GM12878 (cell line): ENCODE data around the gene ABHD12B. TPM values are rescaled to one million over a fixed set of nuclear protein-coding genes. Genes with fewer than 3 reads are reported as not detected.

Experiments
- ASH2L ChIP-seq: fragments of 300-600, 200-600 bp; sonication (generic); IDR thresholded peaks from 2 replicates; pipeline ENCODE4 v1.6.1; 2017; ENCODE audit warnings: low read depth, mild to moderate bottlenecking, borderline replicate concordance
- ATF3 ChIP-seq: IDR thresholded peaks from 2 replicates; pipeline ENCODE4 v1.6.1; 2011; ENCODE audit warnings: low read depth, mild to moderate bottlenecking, low read length, moderate library complexity, borderline replicate concordance; ENCODE audit errors: extremely low read depth
- BACH1 ChIP-seq: fragments of 450-650 bp; IDR thresholded peaks from 2 replicates; pipeline ENCODE4 v1.6.1; 2017; ENCODE audit warnings: mild to moderate bottlenecking, borderline replicate concordance
- CBX5 ChIP-seq: sonication (generic); IDR thresholded peaks from 2 replicates; pipeline ENCODE4 v1.6.1; 2016; ENCODE audit warnings: low read depth, moderate library complexity, mild to moderate bottlenecking, inconsistent platforms
- CHD4 ChIP-seq: fragments of 200-600 bp; sonication (generic); IDR thresholded peaks from 2 replicates; pipeline ENCODE4 v1.6.1; 2016; ENCODE audit warnings: mild to moderate bottlenecking
- EED ChIP-seq: sonication (generic); IDR thresholded peaks from 2 replicates; pipeline ENCODE4 v1.6.1; 2016; ENCODE audit warnings: antibody characterized with exemption, low read depth
- EP300 ChIP-seq, 2 experiments: fragments of 150-350 bp in 1 of 2; IDR thresholded peaks; 2 replicates each; pipeline ENCODE4 v1.6.1; 2011 to 2012; ENCODE audit warnings: low read depth in 2 of 2, low read length in 2 of 2, borderline replicate concordance in 1 of 2, improper control_type of control experiment in 1 of 2, inconsistent platforms in 1 of 2; ENCODE audit not compliant: control insufficient read depth in 1 of 2
- IRF5 ChIP-seq: fragments of 450-650 bp; IDR thresholded peaks from 2 replicates; pipeline ENCODE4 v1.6.1; 2017; ENCODE audit warnings: borderline replicate concordance
- JUND ChIP-seq: IDR thresholded peaks from 2 replicates; pipeline ENCODE4 v1.6.1; 2012; ENCODE audit warnings: low read depth, mild to moderate bottlenecking, low read length, improper control_type of control experiment, moderate library complexity
- KDM1A ChIP-seq: fragments of 200-600 bp; sonication (generic); IDR thresholded peaks from 2 replicates; pipeline ENCODE4 v1.6.1; 2016; ENCODE audit warnings: borderline replicate concordance
- NR2C1 ChIP-seq: fragments of 450-650 bp; IDR thresholded peaks from 2 replicates; pipeline ENCODE4 v1.6.1; 2017; ENCODE audit warnings: antibody characterized with exemption, mild to moderate bottlenecking, moderate library complexity
- RAD21 ChIP-seq: IDR thresholded peaks from 2 replicates; pipeline ENCODE4 v1.6.1; 2011; ENCODE audit warnings: mild to moderate bottlenecking, low read depth, low read length, moderate library complexity; ENCODE audit not compliant: insufficient read depth
- RCOR1 ChIP-seq: conservative IDR thresholded peaks from 2 replicates; pipeline ENCODE4 v1.6.1; 2012; ENCODE audit warnings: low read depth, low read length, improper control_type of control experiment
- REST ChIP-seq: IDR thresholded peaks from 2 replicates; pipeline ENCODE4 v1.6.1; 2012; ENCODE audit warnings: mild to moderate bottlenecking, low read depth, low read length
- RUNX3 ChIP-seq: IDR thresholded peaks from 2 replicates; pipeline ENCODE4 v1.6.1; 2012; ENCODE audit warnings: low read length, inconsistent platforms
- SKIL ChIP-seq: fragments of 450-650 bp; IDR thresholded peaks from 2 replicates; pipeline ENCODE4 v1.6.1; 2017; ENCODE audit warnings: mild to moderate bottlenecking, low read depth, inconsistent platforms; ENCODE audit not compliant: poor library complexity, severe bottlenecking
- SMARCA5 ChIP-seq: fragments of 450-650 bp; IDR thresholded peaks from 2 replicates; pipeline ENCODE4 v1.6.1; 2017; ENCODE audit warnings: mild to moderate bottlenecking
- SMC3 ChIP-seq: IDR thresholded peaks from 2 replicates; pipeline ENCODE4 v1.6.1; 2011; ENCODE audit warnings: low read length, improper control_type of control experiment, borderline replicate concordance
- TCF7 ChIP-seq: IDR thresholded peaks from 2 replicates; pipeline ENCODE4 v1.6.1; 2014; ENCODE audit warnings: antibody characterized with exemption, borderline replicate concordance
- USF2 ChIP-seq: IDR thresholded peaks from 2 replicates; pipeline ENCODE4 v1.6.1; 2011; ENCODE audit warnings: low read depth, low read length, improper control_type of control experiment, borderline replicate concordance
- YBX1 ChIP-seq: fragments of 450-650 bp; IDR thresholded peaks from 2 replicates; pipeline ENCODE4 v1.6.1; 2016; ENCODE audit warnings: antibody characterized with exemption
- ZBED1 ChIP-seq: IDR thresholded peaks from 2 replicates; pipeline ENCODE4 v1.6.1; 2016; ENCODE audit warnings: borderline replicate concordance
- ZNF24 ChIP-seq: fragments of 450-650 bp; IDR thresholded peaks from 2 replicates; pipeline ENCODE4 v1.6.1; 2017; ENCODE audit warnings: antibody characterized with exemption, mild to moderate bottlenecking
- polyA plus RNA-seq, 11 experiments: library from polyadenylated mRNA; depleted of rRNA in 4 of 11; unstranded in 6 of 11; stranded (reverse) in 5 of 11; fragments of >200 nt; fragmentation: Nextera tagmentation in 4 of 11; fragmentation: Illumina TruSeq in 1 of 11; extraction: Ambion mirVana in 4 of 11; extraction: Trizol in 1 of 11; gene quantifications; 1 replicate in 1 of 11; 2 replicates in 10 of 11; pipeline versions ENCODE4 v1.2.1 to v1.2.3, GENCODE V29; 2011 to 2016; ENCODE audit warnings: inconsistent platforms in 2 of 11, missing spikeins in 2 of 11, low read depth in 1 of 11
- total RNA-seq, 4 experiments: library from RNA; depleted of rRNA in 3 of 4; stranded (reverse); fragments of >200 nt in 3 of 4; fragmentation: Illumina TruSeq in 1 of 4; extraction: Trizol in 1 of 4; gene quantifications; 2 replicates each; pipeline versions ENCODE4 v1.2.1 to v1.2.3, GENCODE V29; 2013 to 2021

The ABHD12B gene
- total and polyA plus RNA-seq, 10 of the 15 experiments (the other 5 are each of a cell fraction or from before 2014, with no cell fraction given), result not detected

GRCh38 chr14:50830932-50831725, 40.7 kb upstream of the ABHD12B start, which contains the start of gene NIN (continued):
- TF ChIP-seq IRF5 (no peak), ZNF24 (no peak), BACH1 (peak; percentile 71), REST (no peak), SMARCA5 (no peak; the same call in none of the 2 replicates), ZBED1 (no peak), TCF7 (no peak), EP300 (IDR thresholded peaks at IDR 0.05; ENCODE audit: borderline replicate concordance in 1 of 2, control insufficient read depth in 1 of 2, low read depth in 2 of 2, low read length in 2 of 2) (no peak), RUNX3 (no peak), SMC3 (no peak), YBX1 (no peak), ASH2L (no peak), JUND (no peak), KDM1A (no peak), USF2 (no peak), SKIL (no peak), RCOR1 (no peak), CBX5 (no peak), EED (no peak; the same call in 1 of the 2 replicates), ATF3 (no peak), RAD21 (no peak), CHD4 (no peak), NR2C1 (no peak)
